ENCODE data around the gene EDEM2. TPM values are rescaled to one million over a fixed set of nuclear protein-coding genes. Genes with fewer than 3 reads are reported as not detected.

Gene EDEM2
- total and polyA plus RNA-seq, 11 donors, result 6.0 to 30.3 (median 14.4) TPM

GRCh38 chr20:35066194-35066593 is 80.9 kb downstream of the EDEM2 start:
- Histone ChIP-seq H3K36me3 (peaks cover 0 to 50% (median 36%) of the 10 kb centered on the region in 9 donors), H3K27me3 (no peaks in the 10 kb centered on the region), H3K4me1 (peaks cover 0 to 38% (median 16%) of the 10 kb centered on the region in 12 donors), H3K27ac (no peak overlapping the region), H3K4me3 (no peak overlapping the region), H3K9me3 (no peaks in the 10 kb centered on the region)
- ATAC-seq (no peak), DNase-seq (no peak)
- intact Hi-C loops (cut with DNase I), result no loop called here
- WGBS, 4 donors, result 91 to 93% (median 93%) methylated on average over 6 of the region's 6 CpGs
- TF ChIP-seq CTCF (IDR thresholded peaks at IDR 0.05) (no peak), POLR2A (IDR thresholded peaks at IDR 0.05) (no peak)

Other genes starting within 250 kb of the EDEM2 start
- 10 to 100 TPM; 17.8 to 38.1 (median 26.8) TPM for gene GSS, start 191.5 kb downstream of the EDEM2 start, total RNA-seq
- 10 to 100 TPM; 32.3 to 38.7 TPM for gene GSS, start 191.5 kb downstream of the EDEM2 start, polyA plus RNA-seq
- 100 to 1,000 TPM in 7 of 9 donors, 10 to 100 TPM in 2; 50.7 to 306 (median 144) TPM for gene MYH7B, start 191.5 kb downstream of the EDEM2 start, total RNA-seq
- gene MYH7B, start 191.5 kb downstream of the EDEM2 start, polyA plus RNA-seq, result 100 to 1,000 TPM in 1 of 2 donors, 10 to 100 TPM in 1; 12.8 to 448 TPM
- 10 to 100 TPM; 31.5 to 51.8 (median 38.6) TPM for gene TRPC4AP, start 54.5 kb downstream of the EDEM2 start, total RNA-seq
- gene TRPC4AP, start 54.5 kb downstream of the EDEM2 start, polyA plus RNA-seq, result 10 to 100 TPM; 21.2 to 42.7 TPM
- 10 to 100 TPM in 4 of 9 donors, 1 to 10 TPM in 5; 2.5 to 64.6 (median 9.9) TPM for gene PROCR, start 24.7 kb upstream of the EDEM2 start, total RNA-seq
- 10 to 100 TPM; 11.9 to 13.2 TPM for gene PROCR, start 24.7 kb upstream of the EDEM2 start, polyA plus RNA-seq
- 1 to 10 TPM in 1 of 9 donors, under 1 TPM in 8; 0.05 to 10.0 (median 0.33) TPM for gene MMP24, start 79.4 kb upstream of the EDEM2 start, total RNA-seq
- gene MMP24, start 79.4 kb upstream of the EDEM2 start, polyA plus RNA-seq, result under 1 TPM; 0.10 to 0.19 TPM
- 10 to 100 TPM; 17.5 to 64.8 (median 41.6) TPM for gene MMP24OS, start 130.8 kb upstream of the EDEM2 start, total RNA-seq
- gene MMP24OS, start 130.8 kb upstream of the EDEM2 start, polyA plus RNA-seq, result 10 to 100 TPM; 11.7 to 41.9 TPM
- 10 to 100 TPM; 27.5 to 65.0 (median 42.1) TPM for gene EIF6, start 137.4 kb upstream of the EDEM2 start, total RNA-seq
- 100 to 1,000 TPM in 1 of 2 donors, 10 to 100 TPM in 1; 32.8 to 150 TPM for gene EIF6, start 137.4 kb upstream of the EDEM2 start, polyA plus RNA-seq
- not detected for gene FAM83C, start 145.1 kb upstream of the EDEM2 start, total RNA-seq
- not detected for gene FAM83C, start 145.1 kb upstream of the EDEM2 start, polyA plus RNA-seq

All from heart left ventricle (tissue), 16 donors.